Measurements from ENCODE around the gene MAML2. TPM values are rescaled to one million over a fixed set of nuclear protein-coding genes. Genes with fewer than 3 reads are reported as not detected.

MAML2 gene
- total RNA-seq, 1 donor from 2014 or later: 11.9 TPM

- peak overlapping the region; percentile 31 for H3K27ac Mint-ChIP-seq
- H3K27me3 Mint-ChIP-seq: no peaks in the 10 kb centered on the region
- intact Hi-C loops (cut with micrococcal nuclease): no loop called here
- peaks cover 10% of the 10 kb centered on the region for H3K36me3 Mint-ChIP-seq (ENCODE audit: low read depth)
- H3K9me3 Mint-ChIP-seq: no peaks in the 10 kb centered on the region
- H3K4me3 Mint-ChIP-seq: no peak overlapping the region
- peaks cover 41% of the 10 kb centered on the region for H3K4me1 Mint-ChIP-seq
- no peak for DNase-seq
Measured at GRCh38 chr11:96167203-96167758, 175.7 kb downstream of the MAML2 start.

GRCh38 chr11:96162816-96163499 is 180.0 kb downstream of the MAML2 start:
- Mint-ChIP-seq H3K27me3 (no peaks in the 10 kb centered on the region), H3K27ac (no peak overlapping the region), H3K9me3 (no peaks in the 10 kb centered on the region), H3K36me3 (ENCODE audit: low read depth) (peaks cover 6% of the 10 kb centered on the region), H3K4me1 (peaks cover 33% of the 10 kb centered on the region), H3K4me3 (no peak overlapping the region)
- intact Hi-C loops (cut with micrococcal nuclease): no loop called here
- DNase-seq: no peak

DNA sequence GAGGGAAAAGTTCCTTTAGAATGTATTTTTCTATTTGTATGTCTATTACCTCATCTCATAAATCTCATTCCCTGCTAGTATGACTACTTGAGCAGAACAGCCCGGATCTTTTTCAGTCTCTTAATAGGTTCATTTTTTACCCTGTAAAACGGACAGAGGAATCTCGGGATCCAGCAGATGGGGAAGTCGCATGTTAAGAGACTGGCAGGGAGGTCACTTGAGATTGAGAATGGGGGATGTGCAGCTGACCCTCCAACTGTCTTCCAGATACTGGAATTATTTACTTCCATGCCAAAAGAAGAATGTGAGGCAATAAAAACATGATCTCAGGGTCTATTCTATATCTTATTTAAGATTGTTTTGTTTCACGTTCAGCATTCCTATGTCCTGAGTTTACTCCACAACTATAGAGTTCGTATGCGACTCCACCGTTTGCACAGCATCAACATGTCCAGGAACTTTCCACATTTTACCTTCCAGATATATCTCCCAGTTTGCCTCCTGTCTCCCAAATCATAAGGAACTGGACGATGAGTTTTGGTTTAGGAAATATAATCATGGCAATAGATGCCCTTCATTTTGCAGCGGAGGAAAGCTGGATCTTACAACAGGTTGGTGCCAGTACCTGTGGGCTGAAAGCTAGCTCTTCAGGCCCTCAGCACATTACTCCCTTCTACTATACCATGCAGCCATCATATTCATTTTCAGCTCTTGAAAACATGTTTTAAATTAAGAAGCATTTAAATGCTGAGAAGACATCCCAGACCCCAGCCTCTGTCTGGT is 181.5 kb downstream of the MAML2 start:
- Mint-ChIP-seq H3K36me3 (ENCODE audit: low read depth) (peaks cover 6% of the 10 kb centered on the region), H3K27ac (no peak overlapping the region), H3K9me3 (no peaks in the 10 kb centered on the region), H3K4me1 (peaks cover 36% of the 10 kb centered on the region), H3K4me3 (no peak overlapping the region), H3K27me3 (no peaks in the 10 kb centered on the region)
- no peak for DNase-seq
- intact Hi-C loops (cut with micrococcal nuclease): no loop called here

- intact Hi-C loops (cut with micrococcal nuclease): no loop called here
- H3K36me3 Mint-ChIP-seq (ENCODE audit: low read depth): peaks cover 6% of the 10 kb centered on the region
- no peak overlapping the region for H3K4me3 Mint-ChIP-seq
- H3K27ac Mint-ChIP-seq: no peak overlapping the region
- no peak for DNase-seq
- peaks cover 37% of the 10 kb centered on the region for H3K4me1 Mint-ChIP-seq
- H3K9me3 Mint-ChIP-seq: no peaks in the 10 kb centered on the region
- H3K27me3 Mint-ChIP-seq: no peaks in the 10 kb centered on the region
Measured at GRCh38 chr11:96160732-96161306, 182.2 kb downstream of the MAML2 start.

DNA sequence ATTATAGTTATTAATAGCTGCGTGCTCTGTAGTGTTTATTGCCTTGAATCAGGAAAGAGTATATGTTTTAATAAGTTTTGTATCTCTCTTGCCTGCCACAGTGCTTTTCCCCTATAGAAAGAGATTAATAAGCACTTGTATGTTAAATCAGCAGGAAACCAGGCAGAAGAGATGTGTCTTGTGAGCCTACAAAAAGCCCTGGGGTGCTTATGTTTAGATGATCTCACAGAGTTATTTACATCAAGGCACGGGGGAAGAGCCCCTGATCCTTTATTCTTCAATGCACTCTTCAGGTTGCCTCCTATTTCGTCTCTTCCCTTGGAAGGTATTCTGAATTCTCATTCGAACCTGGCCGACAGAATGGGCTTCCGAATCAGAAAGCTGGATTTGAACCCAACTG is 183.0 kb downstream of the MAML2 start:
- H3K4me1 Mint-ChIP-seq: peaks cover 42% of the 10 kb centered on the region
- intact Hi-C loops (cut with micrococcal nuclease): no loop called here
- no peaks in the 10 kb centered on the region for H3K27me3 Mint-ChIP-seq
- H3K4me3 Mint-ChIP-seq: no peak overlapping the region
- H3K9me3 Mint-ChIP-seq: no peaks in the 10 kb centered on the region
- no peak overlapping the region for H3K27ac Mint-ChIP-seq
- peaks cover 6% of the 10 kb centered on the region for H3K36me3 Mint-ChIP-seq (ENCODE audit: low read depth)
- DNase-seq: no peak

DNA sequence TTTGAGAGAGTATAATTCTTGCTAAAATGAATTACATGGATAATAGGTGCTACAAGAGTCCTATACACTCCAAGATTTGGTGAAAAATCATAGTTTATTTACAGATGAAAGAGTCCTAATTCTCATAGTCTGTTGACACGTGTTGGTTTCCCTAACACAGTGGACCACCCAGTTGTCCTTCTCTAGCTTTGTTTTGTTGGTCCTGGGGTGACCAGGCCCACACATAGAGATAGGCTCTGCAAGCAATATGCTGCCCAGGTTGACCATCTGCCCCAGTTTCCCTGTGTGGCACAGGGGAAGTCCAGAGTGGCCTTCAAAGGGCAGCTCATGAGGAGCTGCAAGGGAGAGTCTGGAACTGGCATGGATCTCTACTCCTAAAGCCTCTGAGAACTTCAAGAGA is 184.9 kb downstream of the MAML2 start:
- no peaks in the 10 kb centered on the region for H3K9me3 Mint-ChIP-seq
- no peak for DNase-seq
- H3K27me3 Mint-ChIP-seq: no peaks in the 10 kb centered on the region
- intact Hi-C loops (cut with micrococcal nuclease): no loop called here
- peak overlapping the region; percentile 52 for H3K27ac Mint-ChIP-seq
- H3K36me3 Mint-ChIP-seq (ENCODE audit: low read depth): peaks cover 1% of the 10 kb centered on the region
- no peak overlapping the region for H3K4me3 Mint-ChIP-seq
- peaks cover 46% of the 10 kb centered on the region for H3K4me1 Mint-ChIP-seq

DNA sequence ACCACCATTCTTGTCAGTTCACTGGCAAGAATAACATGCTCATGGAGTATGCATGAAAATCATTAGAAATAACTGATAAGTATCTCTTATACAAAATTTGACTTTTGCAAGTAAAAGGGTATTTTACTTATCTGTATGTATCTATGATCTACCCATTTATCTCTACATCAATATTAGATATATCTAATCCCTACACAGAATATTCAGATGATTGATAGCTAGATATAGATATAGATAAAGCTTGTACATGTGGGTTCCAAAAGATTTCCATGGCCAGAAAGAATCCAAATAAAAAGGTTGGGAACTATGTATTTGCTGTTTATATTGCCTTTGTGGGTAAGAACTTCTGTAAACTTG is 185.5 kb downstream of the MAML2 start:
- no peaks in the 10 kb centered on the region for H3K9me3 Mint-ChIP-seq
- H3K4me3 Mint-ChIP-seq: no peak overlapping the region
- H3K27ac Mint-ChIP-seq: peak overlapping the region; percentile 95
- no peaks in the 10 kb centered on the region for H3K27me3 Mint-ChIP-seq
- DNase-seq: no peak
- no peaks in the 10 kb centered on the region for H3K36me3 Mint-ChIP-seq (ENCODE audit: low read depth)
- H3K4me1 Mint-ChIP-seq: peaks cover 49% of the 10 kb centered on the region
- intact Hi-C loops (cut with micrococcal nuclease): no loop called here

GRCh38 chr11:96156379-96156722 is 186.6 kb downstream of the MAML2 start:
- Mint-ChIP-seq H3K36me3 (ENCODE audit: low read depth) (no peaks in the 10 kb centered on the region), H3K4me1 (peaks cover 54% of the 10 kb centered on the region)

GRCh38 chr11:96155627-96156378 is 187.2 kb downstream of the MAML2 start:
- Mint-ChIP-seq H3K36me3 (ENCODE audit: low read depth) (no peaks in the 10 kb centered on the region), H3K9me3 (no peaks in the 10 kb centered on the region), H3K27ac (peak overlapping the region; percentile 95), H3K27me3 (no peaks in the 10 kb centered on the region), H3K4me3 (peak overlapping the region; percentile 65), H3K4me1 (peaks cover 54% of the 10 kb centered on the region)
- peak; percentile 79 for DNase-seq
- intact Hi-C loops (cut with micrococcal nuclease): loop anchor here (1.0 kb wide), 5 partner anchors 32 to 232 kb away; partner anchors contain the start of genes MAML2 and MTMR2

More at GRCh38 chr11:96156379-96156722, 186.6 kb downstream of the MAML2 start:
- DNase-seq: no peak
- peak overlapping the region; percentile 65 for H3K4me3 Mint-ChIP-seq
- peak overlapping the region; percentile 95 for H3K27ac Mint-ChIP-seq
- no peaks in the 10 kb centered on the region for H3K9me3 Mint-ChIP-seq
- no peaks in the 10 kb centered on the region for H3K27me3 Mint-ChIP-seq
- intact Hi-C loops (cut with micrococcal nuclease): loop anchor here (1.0 kb wide), 5 partner anchors 32 to 232 kb away; partner anchors contain the start of genes MAML2 and MTMR2

- no peaks in the 10 kb centered on the region for H3K27me3 Mint-ChIP-seq
- H3K4me3 Mint-ChIP-seq: no peak overlapping the region
- no peak for DNase-seq
- intact Hi-C loops (cut with micrococcal nuclease): no loop called here
- peak overlapping the region; percentile 65 for H3K27ac Mint-ChIP-seq
- H3K9me3 Mint-ChIP-seq: no peaks in the 10 kb centered on the region
- peaks cover 52% of the 10 kb centered on the region for H3K4me1 Mint-ChIP-seq
- no peaks in the 10 kb centered on the region for H3K36me3 Mint-ChIP-seq (ENCODE audit: low read depth)
Measured at GRCh38 chr11:96154802-96155520, 188.0 kb downstream of the MAML2 start.

DNA sequence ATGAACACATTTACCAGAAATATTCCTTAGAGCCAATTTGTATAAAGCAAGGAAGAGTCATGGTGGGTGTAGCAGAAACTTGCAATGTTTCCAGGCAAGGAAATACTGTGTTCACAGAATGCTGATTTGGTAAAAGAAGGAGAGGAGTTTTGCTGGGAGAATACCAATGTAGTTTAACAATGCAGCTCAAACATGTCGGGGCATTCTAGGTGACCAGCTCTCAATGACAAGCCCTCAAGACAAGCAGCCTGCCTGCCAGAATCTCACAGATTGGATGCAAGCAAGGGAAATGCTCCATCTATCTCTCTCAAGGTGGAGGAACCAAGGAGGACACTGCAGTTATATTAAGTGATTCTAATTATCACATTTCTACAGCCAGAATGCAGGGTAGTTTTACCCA is 190.4 kb downstream of the MAML2 start:
- Mint-ChIP-seq H3K4me1 (peaks cover 46% of the 10 kb centered on the region), H3K36me3 (ENCODE audit: low read depth) (peaks cover 3% of the 10 kb centered on the region), H3K4me3 (no peak overlapping the region), H3K27ac (no peak overlapping the region), H3K27me3 (no peaks in the 10 kb centered on the region), H3K9me3 (no peaks in the 10 kb centered on the region)
- intact Hi-C loops (cut with micrococcal nuclease): no loop called here
- DNase-seq: no peak

DNA sequence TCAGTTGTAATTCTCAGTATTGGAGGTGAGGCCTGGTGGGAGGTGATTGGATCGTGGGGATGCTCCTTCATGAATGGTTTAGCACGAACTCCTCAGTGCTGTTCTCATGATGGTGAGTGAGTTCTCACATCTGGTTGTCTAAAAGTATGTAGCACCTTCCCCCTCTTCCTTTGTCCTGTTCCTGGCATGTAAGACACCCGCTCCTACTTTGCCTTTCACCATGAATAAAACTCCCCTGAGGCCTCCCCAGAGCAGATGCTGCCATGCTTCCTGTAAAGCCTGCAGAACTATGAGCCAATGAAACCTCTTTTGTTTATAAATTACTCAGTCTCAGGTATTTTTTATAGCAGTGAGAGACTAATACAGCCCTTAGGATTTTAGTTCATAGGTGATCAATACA is 191.5 kb downstream of the MAML2 start:
- no peak for DNase-seq
- no peak overlapping the region for H3K4me3 Mint-ChIP-seq
- peaks cover 3% of the 10 kb centered on the region for H3K36me3 Mint-ChIP-seq (ENCODE audit: low read depth)
- H3K9me3 Mint-ChIP-seq: no peaks in the 10 kb centered on the region
- H3K27ac Mint-ChIP-seq: no peak overlapping the region
- peaks cover 34% of the 10 kb centered on the region for H3K4me1 Mint-ChIP-seq
- no peaks in the 10 kb centered on the region for H3K27me3 Mint-ChIP-seq
- intact Hi-C loops (cut with micrococcal nuclease): no loop called here

GRCh38 chr11:96150609-96151008 is 192.4 kb downstream of the MAML2 start:
- intact Hi-C loops (cut with micrococcal nuclease): no loop called here
- Mint-ChIP-seq H3K4me1 (peaks cover 25% of the 10 kb centered on the region), H3K36me3 (ENCODE audit: low read depth) (peaks cover 5% of the 10 kb centered on the region)

More at GRCh38 chr11:96150609-96151008, 192.4 kb downstream of the MAML2 start:
- Mint-ChIP-seq H3K27ac (no peak overlapping the region), H3K27me3 (no peaks in the 10 kb centered on the region), H3K4me3 (no peak overlapping the region), H3K9me3 (no peaks in the 10 kb centered on the region)
- no peak for DNase-seq
